Posterior cingulate gyrus (tissue), 11 donors: ENCODE data around the gene CIITA.
"Not testable (repeated sequence)": the region's sequence is repeated elsewhere in the genome, so short reads cannot be mapped to it uniquely, and the experiment has no call there.

Source experiments
- DNase-seq, 10 donors: peaks; one replicate each; pipeline versions ENCODE4 v3.0.0 to v3.0.0-alpha.2; 2020 to 2021; ENCODE audit warnings: mixed read lengths in 3 of 10
- intact Hi-C: fragments of 100-400 bp; cut with DNase I; formaldehyde crosslinking; loops from one replicate; pipeline ENCODE4 v1.15.1; 2023

CIITA gene

GRCh38 chr16:10876799-10877341 lies at the start of gene CIITA:
CIITA (plus strand) TSS chr16:10877202; CDS start chr16:10877331, 129 bp downstream.
- DNase-seq: peak in 7 of 10 donors; percentile 44 to 92 (median 59)
- intact Hi-C loops: no loop called here

GRCh38 chr16:10827691-10828341 lies 49.2 kb upstream of the CIITA start:
- peak in 3 of 10 donors; percentile 16 to 85 (median 71) for DNase-seq
- intact Hi-C loops: no loop called here

GRCh38 chr16:10828851-10829366 lies 48.1 kb upstream of the CIITA start:
- intact Hi-C loops: no loop called here
- peak; percentile 54 to 96 (median 76) for DNase-seq

GRCh38 chr16:10829390-10830098 lies 47.5 kb upstream of the CIITA start:
- DNase-seq: peak in 1 of 10 donors; percentile 8
- intact Hi-C loops: not testable (repeated sequence)

GRCh38 chr16:10830240-10830639 lies 46.8 kb upstream of the CIITA start:
- DNase-seq, intact Hi-C loops: not testable (repeated sequence)

- DNase-seq: no peak
- intact Hi-C loops: no loop called here
Measured at GRCh38 chr16:10831894-10832886, 44.8 kb upstream of the CIITA start.

GRCh38 chr16:10833271-10833670 lies 43.7 kb upstream of the CIITA start:
- intact Hi-C loops: no loop called here

GRCh38 chr16:10834130-10834529 lies 42.9 kb upstream of the CIITA start:
- intact Hi-C loops: no loop called here
- DNase-seq: no peak

More at GRCh38 chr16:10833271-10833670, 43.7 kb upstream of the CIITA start:
- no peak for DNase-seq

GRCh38 chr16:10834766-10835165 lies 42.2 kb upstream of the CIITA start:
- DNase-seq: no peak
- intact Hi-C loops: no loop called here

- DNase-seq: peak in 2 of 10 donors; percentile 18 to 58
- intact Hi-C loops: no loop called here
Measured at GRCh38 chr16:10835281-10835931, 41.6 kb upstream of the CIITA start.

GRCh38 chr16:10836174-10836853 lies 40.7 kb upstream of the CIITA start:
- intact Hi-C loops: no loop called here
- DNase-seq: no peak

- peak in 2 of 10 donors; percentile 14 to 41 for DNase-seq
- intact Hi-C loops: no loop called here
Measured at GRCh38 chr16:10838621-10839278, 38.3 kb upstream of the CIITA start.

GRCh38 chr16:10839279-10839666 lies 37.7 kb upstream of the CIITA start:
- intact Hi-C loops: no loop called here
- DNase-seq: peak in 1 of 10 donors; percentile 78

- intact Hi-C loops: no loop called here
- peak in 1 of 10 donors; percentile 32 for DNase-seq
Measured at GRCh38 chr16:10840703-10841102, 36.3 kb upstream of the CIITA start.

GRCh38 chr16:10846213-10846998 lies 30.6 kb upstream of the CIITA start:
- intact Hi-C loops: no loop called here
- no peak for DNase-seq

- intact Hi-C loops: no loop called here
- no peak for DNase-seq
Measured at GRCh38 chr16:10847176-10847575, 29.8 kb upstream of the CIITA start.

- intact Hi-C loops: no loop called here
- DNase-seq: no peak
Measured at GRCh38 chr16:10849736-10850477, 27.1 kb upstream of the CIITA start.
